Mesothelial cell of epicardium (in vitro differentiated cells): Measurements from ENCODE around the gene MTA2. TPM values are rescaled to one million over a fixed set of nuclear protein-coding genes. Genes with fewer than 3 reads are reported as not detected.
"Not testable (repeated sequence)": the region's sequence is repeated elsewhere in the genome, so short reads cannot be mapped to it uniquely, and the experiment has no call there.

ENCODE experiments used
- DNase-seq, 2 experiments: peaks; one replicate each; pipeline ENCODE4 v3.0.0; 2021; ENCODE audit warnings: low spot score in 2 of 2; ENCODE audit not compliant: unreplicated experiment in 2 of 2
- H3K27ac Mint-ChIP-seq: 2 replicates; pipeline ENCODE4 v1.8.0; 2021; ENCODE audit warnings: mixed read lengths
- H3K27me3 Mint-ChIP-seq: 2 replicates; pipeline ENCODE4 v1.8.0; 2021; ENCODE audit warnings: low read depth, mixed read lengths
- H3K36me3 Mint-ChIP-seq: 2 replicates; pipeline ENCODE4 v1.8.0; 2021; ENCODE audit warnings: mixed read lengths
- H3K4me1 Mint-ChIP-seq: 2 replicates; pipeline ENCODE4 v1.8.0; 2021; ENCODE audit warnings: mixed read lengths
- H3K4me3 Mint-ChIP-seq: 2 replicates; pipeline ENCODE4 v1.8.0; 2021; ENCODE audit warnings: mild to moderate bottlenecking, moderate library complexity, mixed read lengths
- H3K9me3 Mint-ChIP-seq: 2 replicates; pipeline ENCODE4 v1.8.0; 2021; ENCODE audit warnings: mixed read lengths
- total RNA-seq: library from RNA; stranded (reverse); gene quantifications from 3 replicates; pipeline ENCODE4 v1.2.1, GENCODE V29; 2021
- TF ChIP-seq, protein P1 (sequence below): fragments of 200-600 bp; sonication (generic); IDR thresholded peaks from one replicate; pipeline ENCODE4 v1.5.0; 2021; ENCODE audit warnings: antibody characterized with exemption; ENCODE audit not compliant: unreplicated experiment

Gene MTA2
- 121 to 126 TPM (median 124 TPM) in 3 replicates for total RNA-seq

DNA sequence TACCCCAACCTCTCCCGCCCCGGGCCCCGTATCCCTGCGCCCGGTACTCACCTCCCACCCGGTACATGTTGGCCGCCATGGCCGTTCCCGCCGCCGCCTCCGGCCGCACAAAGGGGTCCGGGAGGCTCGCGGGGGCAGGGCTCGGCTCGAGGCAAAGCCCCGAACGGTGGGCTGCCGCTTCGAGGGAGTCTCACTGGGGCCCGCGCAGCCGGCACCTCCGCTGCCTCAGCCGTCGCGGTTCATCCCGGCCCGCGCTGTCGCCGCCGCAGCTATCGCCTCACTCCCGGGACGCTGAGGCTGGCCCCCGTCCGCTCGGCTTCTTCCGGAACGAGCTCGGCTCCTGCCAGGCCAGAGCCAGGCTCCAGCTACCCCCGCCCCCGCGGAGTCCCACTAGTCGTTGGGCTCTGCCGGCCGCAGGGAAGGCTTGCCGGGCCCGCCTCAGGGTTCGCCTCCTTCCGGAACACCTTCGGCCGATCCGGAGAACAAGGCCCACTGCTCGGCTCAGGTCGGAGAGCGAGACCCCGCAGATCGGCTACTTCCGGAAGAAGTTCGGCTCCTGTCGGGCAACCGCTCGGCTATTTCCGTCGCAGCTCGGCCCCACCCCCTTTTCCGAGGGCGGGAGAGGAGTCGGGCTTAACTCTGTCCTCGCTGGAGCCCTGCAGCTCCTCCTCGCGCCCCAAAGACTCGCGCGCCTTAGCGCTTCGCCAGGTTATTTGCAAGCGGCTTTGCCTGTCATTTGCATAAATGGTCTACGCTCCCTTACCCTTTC, at the start of gene MTA2:
TSS of gene MTA2 (minus strand) at position 494 of the 769 bp plus-strand sequence. CDS start at position 79, 415 bp downstream.
- TF ChIP-seq, protein P1, sequence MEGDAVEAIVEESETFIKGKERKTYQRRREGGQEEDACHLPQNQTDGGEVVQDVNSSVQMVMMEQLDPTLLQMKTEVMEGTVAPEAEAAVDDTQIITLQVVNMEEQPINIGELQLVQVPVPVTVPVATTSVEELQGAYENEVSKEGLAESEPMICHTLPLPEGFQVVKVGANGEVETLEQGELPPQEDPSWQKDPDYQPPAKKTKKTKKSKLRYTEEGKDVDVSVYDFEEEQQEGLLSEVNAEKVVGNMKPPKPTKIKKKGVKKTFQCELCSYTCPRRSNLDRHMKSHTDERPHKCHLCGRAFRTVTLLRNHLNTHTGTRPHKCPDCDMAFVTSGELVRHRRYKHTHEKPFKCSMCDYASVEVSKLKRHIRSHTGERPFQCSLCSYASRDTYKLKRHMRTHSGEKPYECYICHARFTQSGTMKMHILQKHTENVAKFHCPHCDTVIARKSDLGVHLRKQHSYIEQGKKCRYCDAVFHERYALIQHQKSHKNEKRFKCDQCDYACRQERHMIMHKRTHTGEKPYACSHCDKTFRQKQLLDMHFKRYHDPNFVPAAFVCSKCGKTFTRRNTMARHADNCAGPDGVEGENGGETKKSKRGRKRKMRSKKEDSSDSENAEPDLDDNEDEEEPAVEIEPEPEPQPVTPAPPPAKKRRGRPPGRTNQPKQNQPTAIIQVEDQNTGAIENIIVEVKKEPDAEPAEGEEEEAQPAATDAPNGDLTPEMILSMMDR, result no peak
- Mint-ChIP-seq H3K4me3 (peak within 1 kb of the TSS; percentile 81), H3K27me3 (peaks cover 4% of the 10 kb centered on the region), H3K36me3 (peaks cover 22% of the 10 kb centered on the region), H3K9me3 (no peaks in the 10 kb centered on the region), H3K27ac (peak within 1 kb of the TSS; percentile 94), H3K4me1 (peaks cover 33% of the 10 kb centered on the region)
- peak; percentile 90 to 100 for DNase-seq

DNA sequence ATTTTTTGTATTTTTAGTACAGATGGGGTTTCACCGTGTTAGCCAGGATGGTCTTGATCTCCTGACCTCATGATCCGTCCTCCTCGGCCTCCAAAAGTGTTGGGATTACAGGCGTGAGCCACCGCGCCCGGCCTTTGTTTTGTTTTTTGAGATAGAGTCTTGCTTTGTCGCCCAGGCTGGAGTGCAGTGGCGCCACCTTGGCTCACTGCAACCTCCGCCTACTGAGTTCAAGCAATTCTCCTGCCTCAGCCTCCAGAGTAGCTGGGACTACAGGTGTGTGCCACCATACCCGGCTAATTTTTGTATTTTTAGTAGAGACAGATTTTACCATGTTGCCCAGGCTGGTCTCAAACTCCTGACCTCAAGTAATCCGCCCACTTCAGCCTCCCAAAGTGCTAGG, 48.6 kb upstream of the MTA2 start:
- H3K4me1 Mint-ChIP-seq, result peaks cover 22% of the 10 kb centered on the region
- peak overlapping the region; percentile 12 for H3K27ac Mint-ChIP-seq
- not testable (repeated sequence) for DNase-seq, H3K9me3 Mint-ChIP-seq, H3K36me3 Mint-ChIP-seq, H3K4me3 Mint-ChIP-seq, H3K27me3 Mint-ChIP-seq

- Mint-ChIP-seq H3K36me3 (peaks cover 4% of the 10 kb centered on the region), H3K4me1 (peaks cover 25% of the 10 kb centered on the region)
These were observed 47.8 kb upstream of the MTA2 start for GRCh38 chr11:62649486-62649885.

GRCh38 chr11:62648967-62649364, 47.3 kb upstream of the MTA2 start:
- Mint-ChIP-seq H3K4me3 (no peak overlapping the region), H3K9me3 (no peaks in the 10 kb centered on the region), H3K27me3 (no peaks in the 10 kb centered on the region), H3K27ac (no peak overlapping the region), H3K36me3 (peaks cover 4% of the 10 kb centered on the region), H3K4me1 (peaks cover 25% of the 10 kb centered on the region)
- DNase-seq, result no peak
- TF ChIP-seq, protein P1, result no peak

More at GRCh38 chr11:62649486-62649885, 47.8 kb upstream of the MTA2 start:
- DNase-seq, result no peak
- H3K9me3 Mint-ChIP-seq, result no peaks in the 10 kb centered on the region
- H3K4me3 Mint-ChIP-seq, result no peak overlapping the region
- no peaks in the 10 kb centered on the region for H3K27me3 Mint-ChIP-seq
- no peak overlapping the region for H3K27ac Mint-ChIP-seq
- TF ChIP-seq, protein P1, result no peak

GRCh38 chr11:62648185-62648966, 46.7 kb upstream of the MTA2 start:
- Mint-ChIP-seq H3K4me3 (no peak overlapping the region), H3K27ac (no peak overlapping the region), H3K36me3 (peaks cover 4% of the 10 kb centered on the region), H3K4me1 (peaks cover 22% of the 10 kb centered on the region), H3K9me3 (no peaks in the 10 kb centered on the region), H3K27me3 (no peaks in the 10 kb centered on the region)
- no peak for DNase-seq
- TF ChIP-seq, protein P1, result no peak

- Mint-ChIP-seq H3K27me3 (no peaks in the 10 kb centered on the region), H3K4me1 (peaks cover 19% of the 10 kb centered on the region), H3K36me3 (peaks cover 4% of the 10 kb centered on the region), H3K9me3 (no peaks in the 10 kb centered on the region), H3K4me3 (no peak overlapping the region), H3K27ac (no peak overlapping the region)
- TF ChIP-seq, protein P1, result no peak
- no peak for DNase-seq
These were observed 45.9 kb upstream of the MTA2 start for GRCh38 chr11:62647609-62648005.
